Skeletal muscle satellite cell (primary cell): Measurements from ENCODE around the gene EIF2A.

Experiments used
- H3K27me3 ChIP-seq: 2 replicates; pipeline ENCODE4 v1.7.0; 2013; ENCODE audit warnings: low read length; ENCODE audit not compliant: control insufficient read depth, insufficient read depth
- H3K36me3 ChIP-seq: 2 replicates; pipeline ENCODE4 v1.7.0; 2013; ENCODE audit warnings: mild to moderate bottlenecking, control low read depth, low read length; ENCODE audit not compliant: insufficient read depth
- H3K4me1 ChIP-seq: 2 replicates; pipeline ENCODE4 v1.7.0; 2013; ENCODE audit warnings: low read length; ENCODE audit not compliant: control insufficient read depth, insufficient read depth
- H3K4me2 ChIP-seq: 2 replicates; pipeline ENCODE4 v1.7.0; 2013; ENCODE audit warnings: mild to moderate bottlenecking, low read length
- H3K4me3 ChIP-seq: 2 replicates; pipeline ENCODE4 v1.7.0; 2013; ENCODE audit warnings: low read length
- H3K9ac ChIP-seq: 2 replicates; pipeline ENCODE4 v1.7.0; 2013; ENCODE audit warnings: mild to moderate bottlenecking, low read depth, low read length, moderate library complexity
- H3K9me3 ChIP-seq: replicated peaks from 2 replicates; pipeline ENCODE4 v1.7.0; 2013; ENCODE audit warnings: mild to moderate bottlenecking, control low read depth, low read length

The EIF2A gene

DNA sequence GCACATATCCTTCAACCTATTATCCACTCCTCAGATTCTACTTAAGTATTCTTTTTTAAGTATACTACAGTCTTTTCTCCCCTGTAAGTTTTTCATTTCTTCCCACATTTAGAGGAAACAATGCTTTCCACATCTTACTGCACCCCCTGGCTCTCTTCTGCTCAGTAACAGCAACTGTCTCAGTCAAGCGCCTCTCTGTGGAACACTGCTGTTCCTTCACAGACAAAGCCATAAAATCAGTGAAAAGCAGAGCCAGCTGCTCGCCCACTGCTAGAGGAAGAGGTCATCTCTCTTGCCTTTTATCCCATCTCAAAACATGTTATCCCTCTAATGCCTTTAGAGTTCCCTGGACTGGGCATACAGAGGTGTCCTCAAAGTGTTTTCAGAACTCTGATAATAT lies 25.1 kb upstream of the EIF2A start:
- Histone ChIP-seq H3K4me1 (peaks cover 3% of the 10 kb centered on the region), H3K9me3 (no peaks in the 10 kb centered on the region), H3K4me3 (no peak overlapping the region), H3K27me3 (no peaks in the 10 kb centered on the region), H3K9ac (no peak overlapping the region), H3K4me2 (no peak overlapping the region), H3K36me3 (no peaks in the 10 kb centered on the region)

DNA sequence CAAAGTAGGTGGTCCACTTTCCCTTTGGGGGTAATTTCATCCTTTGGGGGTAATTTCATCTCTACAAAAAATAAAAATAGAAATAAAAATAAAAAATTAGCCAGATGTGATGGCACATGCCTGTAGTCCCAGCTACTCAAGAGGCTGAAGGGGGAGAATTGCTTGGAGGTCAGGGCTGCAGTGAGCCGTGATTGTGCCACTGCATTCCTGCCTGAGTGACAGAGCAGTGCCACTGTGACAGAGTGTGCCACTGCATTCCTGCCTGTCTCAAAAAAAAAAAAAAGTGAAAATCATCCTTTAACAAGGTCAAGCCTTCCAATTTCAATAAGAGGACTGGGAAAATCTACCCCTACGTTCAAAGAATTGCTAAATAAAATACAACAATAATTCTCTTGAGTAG lies 23.0 kb upstream of the EIF2A start:
- Histone ChIP-seq H3K4me3 (no peak overlapping the region), H3K9ac (no peak overlapping the region), H3K4me2 (no peak overlapping the region), H3K9me3 (no peaks in the 10 kb centered on the region), H3K4me1 (peaks cover 6% of the 10 kb centered on the region), H3K36me3 (no peaks in the 10 kb centered on the region), H3K27me3 (no peaks in the 10 kb centered on the region)

DNA sequence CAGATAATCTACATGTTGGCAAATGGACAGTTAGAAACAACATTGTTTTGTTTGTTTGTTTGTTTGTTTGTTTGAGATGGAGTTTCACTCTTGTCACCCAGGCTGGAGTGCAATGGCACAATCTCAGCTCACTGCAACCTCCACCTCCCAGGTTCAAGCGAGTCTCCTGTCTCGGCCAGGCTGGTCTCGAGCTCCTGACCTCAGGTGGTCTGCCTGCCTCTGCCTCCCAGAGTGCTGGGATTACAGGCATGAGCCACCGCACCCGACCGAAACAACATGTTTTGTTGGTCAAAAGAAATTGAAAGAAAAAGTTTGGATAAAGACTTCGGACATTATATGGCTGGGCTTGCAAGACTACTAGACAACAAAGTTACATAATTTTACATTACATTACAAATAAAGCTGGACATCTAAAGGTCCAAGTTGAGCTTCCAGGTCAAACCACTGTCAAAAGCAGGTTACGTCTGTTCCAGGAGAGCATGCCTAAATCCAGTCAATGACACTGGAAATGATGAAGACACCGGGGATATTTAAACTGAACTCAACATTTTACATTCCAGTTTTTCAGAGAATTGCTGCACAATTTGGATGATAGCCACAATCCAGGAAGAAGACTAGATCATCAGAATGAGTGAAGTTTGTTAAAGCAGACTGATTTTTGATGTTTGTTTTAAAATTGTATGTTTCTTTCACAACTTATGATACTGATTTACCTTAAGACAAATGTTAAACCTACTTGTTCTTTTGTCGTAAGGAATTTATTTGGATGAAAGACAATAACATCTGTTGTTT lies 18.9 kb upstream of the EIF2A start:
- no peak overlapping the region for H3K4me3 ChIP-seq
- no peaks in the 10 kb centered on the region for H3K9me3 ChIP-seq
- H3K4me2 ChIP-seq, result peak overlapping the region; percentile 50
- no peaks in the 10 kb centered on the region for H3K27me3 ChIP-seq
- H3K9ac ChIP-seq, result no peak overlapping the region
- no peaks in the 10 kb centered on the region for H3K36me3 ChIP-seq
- peaks cover 3% of the 10 kb centered on the region for H3K4me1 ChIP-seq

DNA sequence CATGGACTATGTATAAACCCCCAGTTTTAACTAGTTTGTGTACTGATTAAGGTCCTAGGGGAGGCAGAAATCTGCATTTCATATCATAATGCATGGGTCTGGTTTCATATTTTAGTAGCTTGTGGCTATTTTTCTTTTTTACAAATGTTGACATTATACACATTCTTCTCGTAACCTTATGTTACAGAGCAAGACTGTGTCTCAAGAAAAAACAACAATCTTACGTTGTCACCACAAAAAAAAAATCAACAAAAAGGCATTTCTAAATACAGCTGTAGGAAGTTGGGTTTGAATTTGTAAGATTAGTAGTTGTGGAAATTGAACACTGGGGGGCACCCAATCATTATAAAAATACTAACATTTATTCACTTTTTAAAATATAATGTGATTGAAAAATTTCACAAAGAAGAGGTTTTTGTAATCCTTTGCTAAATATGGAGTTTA lies 18.2 kb upstream of the EIF2A start:
- H3K4me1 ChIP-seq, result peaks cover 3% of the 10 kb centered on the region
- H3K27me3 ChIP-seq, result no peaks in the 10 kb centered on the region
- H3K9me3 ChIP-seq, result no peaks in the 10 kb centered on the region
- H3K9ac ChIP-seq, result no peak overlapping the region
- no peak overlapping the region for H3K4me3 ChIP-seq
- H3K4me2 ChIP-seq, result peak overlapping the region; percentile 50
- H3K36me3 ChIP-seq, result no peaks in the 10 kb centered on the region

DNA sequence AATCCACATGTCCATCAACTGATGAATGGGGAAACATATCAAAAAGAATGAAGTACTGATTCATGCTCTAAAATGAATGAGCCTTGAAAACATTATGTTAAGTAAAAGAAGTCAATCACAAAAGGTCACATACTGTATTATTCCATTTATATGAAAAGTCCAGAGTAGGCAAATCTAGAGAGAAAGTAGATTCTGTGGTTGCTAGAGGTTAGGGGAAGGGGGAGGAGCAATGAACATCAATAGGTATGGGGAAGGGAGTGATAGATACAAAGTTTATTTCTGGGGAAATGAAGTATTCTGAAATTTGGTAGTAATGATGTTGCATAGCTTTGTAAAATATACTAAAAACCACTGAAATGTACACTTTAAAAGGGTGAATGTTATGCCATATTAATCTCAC lies 14.8 kb upstream of the EIF2A start:
- Histone ChIP-seq H3K4me1 (peaks cover 3% of the 10 kb centered on the region), H3K9ac (no peak overlapping the region), H3K4me2 (no peak overlapping the region), H3K9me3 (no peaks in the 10 kb centered on the region), H3K27me3 (no peaks in the 10 kb centered on the region), H3K36me3 (no peaks in the 10 kb centered on the region), H3K4me3 (no peak overlapping the region)

DNA sequence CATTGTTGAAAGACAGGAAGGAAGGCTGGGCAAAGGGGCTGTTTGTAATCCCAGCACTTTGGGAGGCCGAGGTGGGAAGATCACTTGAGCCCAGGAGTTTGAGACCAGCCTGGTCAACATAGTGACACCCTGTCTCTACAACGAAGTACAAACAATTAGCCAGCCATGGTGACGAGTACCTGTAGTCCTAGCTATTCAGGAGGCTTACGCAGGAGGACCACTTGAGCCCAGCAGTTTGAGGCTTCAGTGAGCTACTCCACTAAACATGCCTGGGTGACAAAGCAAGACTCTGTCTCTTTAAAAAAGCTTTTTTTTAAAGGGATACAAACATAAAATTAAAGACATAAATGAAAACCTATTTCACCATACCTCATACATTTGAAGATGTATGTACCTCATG lies 11.4 kb upstream of the EIF2A start:
- Histone ChIP-seq H3K36me3 (no peaks in the 10 kb centered on the region), H3K9ac (no peak overlapping the region), H3K4me1 (no peaks in the 10 kb centered on the region), H3K4me3 (no peak overlapping the region), H3K9me3 (no peaks in the 10 kb centered on the region), H3K4me2 (no peak overlapping the region), H3K27me3 (no peaks in the 10 kb centered on the region)

DNA sequence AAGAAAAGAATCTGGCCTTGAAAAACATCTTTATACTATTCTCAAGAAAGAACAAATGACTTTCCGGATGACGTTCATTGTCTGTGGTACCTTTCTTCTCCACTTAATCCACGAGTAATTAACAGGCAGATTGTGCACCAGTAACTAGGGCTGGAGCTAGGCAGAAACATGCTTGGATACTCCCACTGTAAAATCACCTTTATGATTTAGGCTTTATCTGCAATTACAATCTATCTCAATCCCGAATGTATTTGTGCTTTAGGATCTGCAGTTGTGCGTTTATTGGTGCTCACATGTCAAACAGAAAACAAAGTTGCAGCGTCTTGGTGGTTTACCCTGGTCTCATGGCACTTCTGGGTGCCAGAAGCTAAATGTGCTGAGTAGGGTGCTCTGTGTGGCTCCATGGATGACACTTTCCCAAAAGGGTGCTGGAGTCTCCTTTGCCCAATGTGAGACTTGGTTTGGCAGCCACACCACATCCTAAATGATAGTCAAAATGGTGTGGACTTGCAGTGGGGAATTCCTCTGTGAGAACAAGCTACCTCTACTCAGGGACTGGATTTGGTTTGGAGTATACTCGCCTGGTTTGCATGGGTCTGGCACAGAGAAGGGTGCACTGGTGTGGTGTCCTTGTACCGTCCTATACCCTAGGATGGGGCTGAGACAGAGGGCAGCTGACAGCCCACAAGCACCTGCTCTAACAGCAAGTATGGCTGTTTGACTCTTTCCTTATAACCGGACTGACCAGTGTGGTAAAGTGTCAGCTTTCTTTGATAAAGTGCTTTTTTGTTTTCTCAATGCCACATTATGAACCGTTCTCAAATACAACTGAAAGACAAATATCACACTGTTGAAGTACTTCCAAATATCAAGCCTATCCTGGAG lies 8.0 kb upstream of the EIF2A start:
- no peak overlapping the region for H3K4me3 ChIP-seq
- peaks cover 5% of the 10 kb centered on the region for H3K4me1 ChIP-seq

DNA sequence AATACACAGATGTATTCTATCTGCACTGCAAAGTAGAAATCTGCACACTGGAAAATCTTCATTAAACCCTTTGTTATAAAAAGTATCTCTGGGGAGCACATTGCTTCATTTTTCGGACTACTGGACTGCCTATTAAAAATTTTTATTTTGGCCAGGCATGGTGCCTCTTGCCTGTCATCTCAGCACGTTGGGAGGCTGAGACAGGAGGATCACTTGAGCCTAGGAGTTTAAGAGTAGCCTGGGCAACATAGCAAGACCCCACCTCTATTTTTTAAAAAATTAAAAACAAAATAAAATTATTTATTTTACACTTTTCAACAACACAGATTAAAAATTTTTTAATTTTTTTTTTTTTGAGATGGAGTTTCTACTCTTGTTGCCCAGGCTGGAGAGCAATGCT lies 6.3 kb upstream of the EIF2A start:
- Histone ChIP-seq H3K4me3 (no peak overlapping the region), H3K4me1 (peaks cover 18% of the 10 kb centered on the region), H3K9ac (no peak overlapping the region), H3K27me3 (no peaks in the 10 kb centered on the region), H3K36me3 (peaks cover 17% of the 10 kb centered on the region), H3K4me2 (no peak overlapping the region), H3K9me3 (no peaks in the 10 kb centered on the region)

More for the DNA sequence above, 8.0 kb upstream of the EIF2A start:
- H3K4me2 ChIP-seq, result no peak overlapping the region
- H3K9ac ChIP-seq, result no peak overlapping the region
- H3K36me3 ChIP-seq, result peaks cover 14% of the 10 kb centered on the region
- H3K27me3 ChIP-seq, result no peaks in the 10 kb centered on the region
- H3K9me3 ChIP-seq, result no peaks in the 10 kb centered on the region

DNA sequence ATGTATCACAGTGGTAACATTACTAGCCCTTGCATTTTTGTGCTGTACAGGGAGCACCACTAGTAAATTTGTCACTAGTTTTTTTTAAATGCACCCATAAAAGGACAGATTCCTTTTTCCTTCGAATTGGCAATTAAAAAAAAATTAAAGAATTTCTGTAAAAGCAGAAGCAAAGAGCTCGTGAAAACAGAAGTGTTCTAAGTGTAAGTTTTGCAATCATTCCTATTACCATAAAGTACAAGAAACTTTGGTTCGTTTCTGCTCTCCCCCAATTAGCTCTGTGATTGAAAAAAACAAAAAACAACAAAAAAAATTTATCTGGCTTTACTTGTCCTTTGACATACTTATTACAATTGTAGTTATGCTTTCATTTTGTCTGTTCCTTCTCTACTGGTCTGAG lies 5.6 kb upstream of the EIF2A start:
- no peak overlapping the region for H3K4me2 ChIP-seq
- no peak overlapping the region for H3K9ac ChIP-seq
- no peaks in the 10 kb centered on the region for H3K27me3 ChIP-seq
- H3K4me1 ChIP-seq, result peaks cover 18% of the 10 kb centered on the region
- H3K36me3 ChIP-seq, result peaks cover 17% of the 10 kb centered on the region
- H3K9me3 ChIP-seq, result no peaks in the 10 kb centered on the region
- no peak overlapping the region for H3K4me3 ChIP-seq

DNA sequence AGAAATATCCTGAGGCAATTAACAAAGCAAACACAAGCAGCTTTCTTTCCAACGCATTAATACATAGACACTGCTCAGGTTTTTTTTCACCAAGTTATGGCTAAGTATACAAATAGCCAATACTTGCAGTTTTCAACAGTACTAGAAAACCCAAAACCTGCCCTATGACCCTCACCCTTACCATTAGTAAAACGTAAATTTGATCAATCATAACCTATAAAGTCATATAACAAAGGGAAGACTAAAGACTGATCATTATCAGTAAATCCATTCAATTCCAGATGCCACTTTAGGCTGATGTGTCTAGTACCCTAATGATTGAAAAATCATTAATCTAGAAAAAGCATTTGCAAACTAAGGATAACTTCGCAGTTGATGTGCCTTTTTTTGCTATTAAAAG lies 3.5 kb upstream of the EIF2A start:
- Histone ChIP-seq H3K4me3 (no peak overlapping the region), H3K4me2 (no peak overlapping the region), H3K27me3 (no peaks in the 10 kb centered on the region), H3K4me1 (peaks cover 25% of the 10 kb centered on the region), H3K9ac (no peak overlapping the region), H3K36me3 (peaks cover 17% of the 10 kb centered on the region), H3K9me3 (no peaks in the 10 kb centered on the region)

DNA sequence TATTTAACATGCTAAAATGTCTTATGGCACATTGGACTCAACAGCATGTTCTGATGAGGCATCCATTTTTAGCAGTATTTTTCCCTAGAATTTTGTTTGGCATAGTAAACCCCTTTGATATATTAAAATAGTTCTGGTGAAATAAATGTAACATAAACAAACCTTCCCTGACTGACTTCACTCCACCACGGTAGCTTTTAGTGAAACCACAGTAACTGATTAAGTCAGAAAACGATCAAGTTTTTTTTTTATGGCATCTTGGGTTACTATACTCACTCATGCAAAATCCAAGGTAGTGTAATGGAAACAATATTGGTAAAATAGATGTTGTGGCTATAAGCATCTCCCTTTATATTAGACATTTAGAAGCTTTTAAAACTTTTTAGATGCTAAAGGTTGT lies 3.1 kb upstream of the EIF2A start:
- H3K9me3 ChIP-seq, result no peaks in the 10 kb centered on the region
- H3K9ac ChIP-seq, result no peak overlapping the region
- H3K4me3 ChIP-seq, result no peak overlapping the region
- no peaks in the 10 kb centered on the region for H3K27me3 ChIP-seq
- peak overlapping the region; percentile 87 for H3K4me2 ChIP-seq
- peaks cover 17% of the 10 kb centered on the region for H3K36me3 ChIP-seq
- H3K4me1 ChIP-seq, result peaks cover 25% of the 10 kb centered on the region
